22Rv1 (cell line): Measurements from ENCODE around the gene CREB5.

Experiments
- H3K27ac ChIP-seq: fragments of 450-650 bp; 2 replicates; pipeline ENCODE4 v1.5.1; 2017
- CTCF ChIP-seq: fragments of 450-650 bp; IDR thresholded peaks from 2 replicates; pipeline ENCODE4 v1.5.1; 2017; ENCODE audit warnings: mild to moderate bottlenecking
- ZFX ChIP-seq: fragments of 450-650 bp; IDR thresholded peaks from 2 replicates; pipeline ENCODE4 v1.6.1; 2017; ENCODE audit warnings: antibody characterized with exemption, borderline replicate concordance

CREB5 gene

GRCh38 chr7:28771906-28772622, 359.7 kb downstream of the CREB5 start:
- H3K27ac ChIP-seq, result no peak overlapping the region
- TF ChIP-seq CTCF (no peak), ZFX (no peak)

- TF ChIP-seq CTCF (no peak), ZFX (no peak)
Measured at GRCh38 chr7:28773423-28774145, 361.3 kb downstream of the CREB5 start.

GRCh38 chr7:28774261-28774988, 362.1 kb downstream of the CREB5 start:
- H3K27ac ChIP-seq, result no peak overlapping the region
- no peak for TF ChIP-seq ZFX
- no peak for TF ChIP-seq CTCF

More at GRCh38 chr7:28773423-28774145, 361.3 kb downstream of the CREB5 start:
- H3K27ac ChIP-seq, result no peak overlapping the region

GRCh38 chr7:28776463-28777157, 364.3 kb downstream of the CREB5 start:
- TF ChIP-seq ZFX (no peak), CTCF (no peak)
- no peak overlapping the region for H3K27ac ChIP-seq

- TF ChIP-seq CTCF (no peak), ZFX (no peak)
- H3K27ac ChIP-seq, result no peak overlapping the region
Measured at GRCh38 chr7:28778786-28779185, 366.5 kb downstream of the CREB5 start.

GRCh38 chr7:28779954-28780353, 367.6 kb downstream of the CREB5 start:
- TF ChIP-seq CTCF, result no peak
- TF ChIP-seq ZFX, result no peak
- H3K27ac ChIP-seq, result no peak overlapping the region
